Measurements from ENCODE around the gene GCLC.

DNA sequence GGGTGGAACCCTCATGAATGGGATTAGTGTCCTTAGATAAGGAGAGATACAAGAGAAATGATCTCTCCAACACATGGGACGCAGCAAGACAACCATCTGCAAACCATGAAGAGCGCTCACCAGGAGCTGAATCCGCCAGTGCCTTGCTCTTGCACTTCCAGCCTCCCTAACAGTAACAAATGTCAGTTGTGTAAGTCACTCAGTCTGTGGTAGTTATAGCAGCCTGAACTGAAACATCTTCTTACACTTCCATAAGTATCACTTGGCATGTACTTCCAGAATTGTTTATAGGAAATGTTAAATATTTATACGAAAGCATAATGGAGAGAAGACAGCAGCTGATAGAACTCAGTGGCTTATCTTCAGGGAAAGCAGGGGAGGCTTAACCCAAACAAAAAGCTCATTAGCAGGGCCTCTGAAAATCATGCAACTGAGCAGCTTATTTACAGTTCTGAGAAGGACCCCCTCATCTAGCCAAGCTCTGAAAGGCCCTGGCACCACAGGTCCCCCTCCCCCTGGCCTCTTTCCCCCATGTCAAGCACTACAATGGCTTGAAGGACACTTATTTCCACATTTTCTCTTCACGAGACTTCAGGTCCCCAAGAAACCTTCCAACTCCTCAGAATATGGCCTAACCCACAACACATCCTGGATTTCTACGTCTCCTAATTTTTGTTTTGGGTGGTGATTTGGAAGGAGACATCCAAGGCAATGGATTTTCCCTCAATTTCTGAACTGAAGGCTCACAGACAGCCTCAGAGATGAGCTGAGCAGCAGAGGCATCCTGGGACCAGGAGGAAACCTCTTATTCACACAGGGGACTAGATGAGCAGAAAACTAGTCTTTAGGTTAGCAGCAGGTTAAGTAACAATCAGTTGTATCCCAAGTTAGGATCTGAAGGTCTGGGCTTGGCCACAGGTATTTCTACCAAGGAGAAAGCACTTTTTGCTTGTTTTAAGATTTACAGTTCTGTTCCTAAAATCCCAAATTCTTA lies 49.1 kb downstream of the GCLC start:
- TF ChIP-seq, protein P1, sequence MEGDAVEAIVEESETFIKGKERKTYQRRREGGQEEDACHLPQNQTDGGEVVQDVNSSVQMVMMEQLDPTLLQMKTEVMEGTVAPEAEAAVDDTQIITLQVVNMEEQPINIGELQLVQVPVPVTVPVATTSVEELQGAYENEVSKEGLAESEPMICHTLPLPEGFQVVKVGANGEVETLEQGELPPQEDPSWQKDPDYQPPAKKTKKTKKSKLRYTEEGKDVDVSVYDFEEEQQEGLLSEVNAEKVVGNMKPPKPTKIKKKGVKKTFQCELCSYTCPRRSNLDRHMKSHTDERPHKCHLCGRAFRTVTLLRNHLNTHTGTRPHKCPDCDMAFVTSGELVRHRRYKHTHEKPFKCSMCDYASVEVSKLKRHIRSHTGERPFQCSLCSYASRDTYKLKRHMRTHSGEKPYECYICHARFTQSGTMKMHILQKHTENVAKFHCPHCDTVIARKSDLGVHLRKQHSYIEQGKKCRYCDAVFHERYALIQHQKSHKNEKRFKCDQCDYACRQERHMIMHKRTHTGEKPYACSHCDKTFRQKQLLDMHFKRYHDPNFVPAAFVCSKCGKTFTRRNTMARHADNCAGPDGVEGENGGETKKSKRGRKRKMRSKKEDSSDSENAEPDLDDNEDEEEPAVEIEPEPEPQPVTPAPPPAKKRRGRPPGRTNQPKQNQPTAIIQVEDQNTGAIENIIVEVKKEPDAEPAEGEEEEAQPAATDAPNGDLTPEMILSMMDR (IDR thresholded peaks at IDR 0.05): no peak
- no peak for TF ChIP-seq POLR2A (IDR thresholded peaks at IDR 0.05)

Data from upper lobe of left lung (tissue), 4 donors.